ENCODE measurements around the gene DGKI. TPM values are rescaled to one million over a fixed set of nuclear protein-coding genes. Genes with fewer than 3 reads are reported as not detected.

The DGKI gene
- total RNA-seq, 1 experiment from 2014 or later = not detected

DNA sequence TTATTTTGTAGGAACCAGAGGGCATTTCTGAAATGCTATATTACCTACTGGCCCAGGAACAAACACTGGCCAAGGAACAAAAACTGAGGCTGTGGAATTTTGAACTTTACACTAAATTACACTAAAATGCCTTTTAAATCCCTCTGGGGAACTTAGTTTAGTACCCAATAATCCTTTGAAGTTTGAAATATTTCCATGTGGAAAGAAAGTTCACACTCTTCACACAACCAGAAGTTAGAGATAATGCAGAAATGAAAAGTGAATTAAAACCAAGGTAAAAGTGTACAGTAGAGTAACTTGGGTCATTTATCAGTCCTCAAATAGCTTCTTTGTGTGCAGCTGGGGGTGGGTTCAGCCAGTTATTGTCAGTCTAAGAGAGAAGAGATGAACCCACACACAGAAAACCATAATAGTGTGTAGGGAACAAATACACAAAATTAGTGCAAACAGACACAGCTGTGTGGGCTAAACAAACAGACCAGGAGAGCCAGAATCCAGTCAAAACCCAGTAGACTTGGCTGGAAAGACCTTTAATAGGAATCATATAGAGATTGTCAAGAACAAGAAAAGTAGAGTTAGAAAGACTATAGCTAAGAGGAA lies 46.5 kb upstream of the DGKI start:
- BruUV-seq (replicated peaks) = no TSS peak

DNA sequence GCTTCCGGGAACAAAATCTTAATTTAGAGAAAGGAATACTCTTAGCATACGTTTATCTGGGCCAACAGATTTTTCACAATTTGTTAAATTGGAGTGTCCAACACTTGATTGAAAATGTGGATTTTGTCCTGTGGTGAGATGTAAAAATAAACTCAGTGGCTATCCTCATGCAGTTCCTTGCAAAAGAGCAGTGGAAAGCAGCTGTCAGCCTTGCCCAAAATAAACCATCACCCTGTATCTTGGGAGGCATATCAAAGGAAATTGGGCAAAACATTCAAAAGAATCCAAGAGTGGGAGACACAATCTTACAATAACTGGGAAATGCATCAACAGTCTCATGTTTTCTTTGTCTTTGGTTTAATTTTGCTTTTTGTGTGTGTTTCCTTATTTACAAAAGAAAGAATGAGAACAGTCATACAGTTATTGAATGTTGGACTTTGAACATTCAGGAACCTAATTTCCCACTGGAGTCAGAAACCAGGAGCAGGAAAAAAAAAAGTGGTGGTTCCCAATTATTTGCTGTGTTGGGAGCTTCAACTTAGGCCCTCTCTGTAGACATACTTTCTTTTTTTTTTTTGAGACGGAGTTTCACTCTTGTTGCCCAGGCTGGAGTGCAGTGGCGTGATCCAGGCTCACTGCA lies 44.4 kb upstream of the DGKI start:
- POLR2A ChIA-PET = no interaction called here
- DNase-seq (ENCODE audit: low read depth, low spot score) = no peak
- no peaks in the 10 kb centered on the region for H3K36me3 ChIP-seq (ENCODE audit: control insufficient read depth, insufficient read depth, low read length)
- intact Hi-C loops (cut with micrococcal nuclease; ENCODE audit: unreplicated experiment) = no loop called here
- no peaks in the 10 kb centered on the region for H3K27me3 ChIP-seq (ENCODE audit: control insufficient read depth, insufficient read depth, low read length)
- no peaks in the 10 kb centered on the region for H3K9me3 ChIP-seq (ENCODE audit: control insufficient read depth, insufficient read depth, low read depth, low read length)
- in situ Hi-C loops (cut with HindIII; ENCODE audit: low pct_unique_long_range_greater_than_20kb, low sequenced_read_pairs) = no loop called here
- no peak for TF ChIP-seq SIN3A (IDR thresholded peaks at IDR 0.05; ENCODE audit: borderline replicate concordance, insufficient read depth, low read depth, low read length)
- TF ChIP-seq, protein P1, sequence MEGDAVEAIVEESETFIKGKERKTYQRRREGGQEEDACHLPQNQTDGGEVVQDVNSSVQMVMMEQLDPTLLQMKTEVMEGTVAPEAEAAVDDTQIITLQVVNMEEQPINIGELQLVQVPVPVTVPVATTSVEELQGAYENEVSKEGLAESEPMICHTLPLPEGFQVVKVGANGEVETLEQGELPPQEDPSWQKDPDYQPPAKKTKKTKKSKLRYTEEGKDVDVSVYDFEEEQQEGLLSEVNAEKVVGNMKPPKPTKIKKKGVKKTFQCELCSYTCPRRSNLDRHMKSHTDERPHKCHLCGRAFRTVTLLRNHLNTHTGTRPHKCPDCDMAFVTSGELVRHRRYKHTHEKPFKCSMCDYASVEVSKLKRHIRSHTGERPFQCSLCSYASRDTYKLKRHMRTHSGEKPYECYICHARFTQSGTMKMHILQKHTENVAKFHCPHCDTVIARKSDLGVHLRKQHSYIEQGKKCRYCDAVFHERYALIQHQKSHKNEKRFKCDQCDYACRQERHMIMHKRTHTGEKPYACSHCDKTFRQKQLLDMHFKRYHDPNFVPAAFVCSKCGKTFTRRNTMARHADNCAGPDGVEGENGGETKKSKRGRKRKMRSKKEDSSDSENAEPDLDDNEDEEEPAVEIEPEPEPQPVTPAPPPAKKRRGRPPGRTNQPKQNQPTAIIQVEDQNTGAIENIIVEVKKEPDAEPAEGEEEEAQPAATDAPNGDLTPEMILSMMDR (IDR thresholded peaks at IDR 0.05) = no peak
- TF ChIP-seq TCF7L2 (IDR thresholded peaks at IDR 0.05; ENCODE audit: low read depth, low read length) = no peak
- TF ChIP-seq, protein P2, sequence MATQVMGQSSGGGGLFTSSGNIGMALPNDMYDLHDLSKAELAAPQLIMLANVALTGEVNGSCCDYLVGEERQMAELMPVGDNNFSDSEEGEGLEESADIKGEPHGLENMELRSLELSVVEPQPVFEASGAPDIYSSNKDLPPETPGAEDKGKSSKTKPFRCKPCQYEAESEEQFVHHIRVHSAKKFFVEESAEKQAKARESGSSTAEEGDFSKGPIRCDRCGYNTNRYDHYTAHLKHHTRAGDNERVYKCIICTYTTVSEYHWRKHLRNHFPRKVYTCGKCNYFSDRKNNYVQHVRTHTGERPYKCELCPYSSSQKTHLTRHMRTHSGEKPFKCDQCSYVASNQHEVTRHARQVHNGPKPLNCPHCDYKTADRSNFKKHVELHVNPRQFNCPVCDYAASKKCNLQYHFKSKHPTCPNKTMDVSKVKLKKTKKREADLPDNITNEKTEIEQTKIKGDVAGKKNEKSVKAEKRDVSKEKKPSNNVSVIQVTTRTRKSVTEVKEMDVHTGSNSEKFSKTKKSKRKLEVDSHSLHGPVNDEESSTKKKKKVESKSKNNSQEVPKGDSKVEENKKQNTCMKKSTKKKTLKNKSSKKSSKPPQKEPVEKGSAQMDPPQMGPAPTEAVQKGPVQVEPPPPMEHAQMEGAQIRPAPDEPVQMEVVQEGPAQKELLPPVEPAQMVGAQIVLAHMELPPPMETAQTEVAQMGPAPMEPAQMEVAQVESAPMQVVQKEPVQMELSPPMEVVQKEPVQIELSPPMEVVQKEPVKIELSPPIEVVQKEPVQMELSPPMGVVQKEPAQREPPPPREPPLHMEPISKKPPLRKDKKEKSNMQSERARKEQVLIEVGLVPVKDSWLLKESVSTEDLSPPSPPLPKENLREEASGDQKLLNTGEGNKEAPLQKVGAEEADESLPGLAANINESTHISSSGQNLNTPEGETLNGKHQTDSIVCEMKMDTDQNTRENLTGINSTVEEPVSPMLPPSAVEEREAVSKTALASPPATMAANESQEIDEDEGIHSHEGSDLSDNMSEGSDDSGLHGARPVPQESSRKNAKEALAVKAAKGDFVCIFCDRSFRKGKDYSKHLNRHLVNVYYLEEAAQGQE (IDR thresholded peaks at IDR 0.05; ENCODE audit: insufficient read depth in 1 of 2, low read depth in 2 of 2, low read length in 1 of 2) = no peak
- TF ChIP-seq POLR2AphosphoS5 (IDR thresholded peaks at IDR 0.05; ENCODE audit: low read depth, low read length) = no peak
- no peak overlapping the region for H3K27ac ChIP-seq (ENCODE audit: low read length)
- H3K4me1 ChIP-seq (ENCODE audit: control insufficient read depth, insufficient read depth, low read length) = no peaks in the 10 kb centered on the region
- no TSS peak for BruUV-seq (replicated peaks)
- no peak overlapping the region for H3K4me3 ChIP-seq (ENCODE audit: low read depth in 2 of 2, low read length in 2 of 2)
- no peak for ATAC-seq
- CTCF ChIA-PET = no interaction called here

More for the DNA sequence above, 46.5 kb upstream of the DGKI start:
- H3K4me1 ChIP-seq (ENCODE audit: control insufficient read depth, insufficient read depth, low read length) = no peaks in the 10 kb centered on the region
- ATAC-seq (no peak), DNase-seq (ENCODE audit: low read depth, low spot score) (no peak)
- CTCF ChIA-PET = no interaction called here
- H3K4me3 ChIP-seq (ENCODE audit: low read depth in 2 of 2, low read length in 2 of 2) = no peak overlapping the region
- no peaks in the 10 kb centered on the region for H3K27me3 ChIP-seq (ENCODE audit: control insufficient read depth, insufficient read depth, low read length)
- H3K36me3 ChIP-seq (ENCODE audit: control insufficient read depth, insufficient read depth, low read length) = no peaks in the 10 kb centered on the region
- H3K9me3 ChIP-seq (ENCODE audit: control insufficient read depth, insufficient read depth, low read depth, low read length) = no peaks in the 10 kb centered on the region
- intact Hi-C loops (cut with micrococcal nuclease; ENCODE audit: unreplicated experiment) (no loop called here), in situ Hi-C loops (cut with HindIII; ENCODE audit: low pct_unique_long_range_greater_than_20kb, low sequenced_read_pairs) (no loop called here)
- no peak overlapping the region for H3K27ac ChIP-seq (ENCODE audit: low read length)
- no peak for TF ChIP-seq POLR2AphosphoS5 (IDR thresholded peaks at IDR 0.05; ENCODE audit: low read depth, low read length)
- no peak for TF ChIP-seq TCF7L2 (IDR thresholded peaks at IDR 0.05; ENCODE audit: low read depth, low read length)
- TF ChIP-seq, protein P2 (IDR thresholded peaks at IDR 0.05; ENCODE audit: insufficient read depth in 1 of 2, low read depth in 2 of 2, low read length in 1 of 2) = no peak
- TF ChIP-seq, protein P1 (IDR thresholded peaks at IDR 0.05) = no peak
- TF ChIP-seq SIN3A (IDR thresholded peaks at IDR 0.05; ENCODE audit: borderline replicate concordance, insufficient read depth, low read depth, low read length) = no peak
- POLR2A ChIA-PET = interaction anchor here (0.6 kb wide), 1 partner anchor 294 kb away, joined by 3 read pairs; no protein-coding TSS in a partner anchor
